Measurements from ENCODE around the gene SPOCK2. TPM values are rescaled to one million over a fixed set of nuclear protein-coding genes. Genes with fewer than 3 reads are reported as not detected.

The SPOCK2 gene
- total and polyA plus RNA-seq, 2 of the 13 experiments (the other 11 are each of a cell fraction or from before 2014, with no cell fraction given), result 8.6 to 30.6 TPM

DNA sequence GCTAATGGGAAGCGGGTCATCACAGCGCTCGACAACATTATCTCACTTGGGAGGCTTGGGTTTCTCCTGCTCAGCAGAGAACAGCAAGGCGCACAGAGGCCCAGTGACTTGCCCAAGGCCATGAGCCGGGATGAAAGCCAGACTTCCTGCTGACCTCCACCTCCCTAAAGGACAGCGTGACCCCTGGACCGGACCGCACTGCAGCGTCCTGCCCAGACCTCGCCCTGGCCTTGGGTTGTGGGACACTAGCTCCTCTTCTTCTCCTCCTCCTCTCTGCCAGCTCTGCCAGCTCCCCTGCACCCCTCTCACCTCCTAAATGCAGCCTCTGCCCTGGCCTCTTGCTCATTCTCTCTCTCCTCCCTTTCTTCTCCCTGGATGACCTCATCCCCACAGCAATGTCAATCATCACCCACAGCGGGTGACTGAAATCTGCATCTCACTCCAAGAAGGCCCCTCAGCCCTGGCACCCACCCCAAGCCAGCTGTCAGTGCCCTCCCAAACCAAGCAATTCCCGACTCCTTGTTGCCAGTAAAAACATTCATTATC, 19.4 kb downstream of the SPOCK2 start (continued):
- peak; percentile 65 for TF ChIP-seq FOSL2 (CRISPR knock-in tag; IDR thresholded peaks at IDR 0.05)
- TF ChIP-seq PRMT3 (CRISPR knock-in tag; IDR thresholded peaks at IDR 0.05; ENCODE audit: borderline replicate concordance, low read depth), result no peak
- no peak for TF ChIP-seq ZNF510 (CRISPR knock-in tag; IDR thresholded peaks at IDR 0.05; ENCODE audit: low read depth)
- TF ChIP-seq, protein P1, sequence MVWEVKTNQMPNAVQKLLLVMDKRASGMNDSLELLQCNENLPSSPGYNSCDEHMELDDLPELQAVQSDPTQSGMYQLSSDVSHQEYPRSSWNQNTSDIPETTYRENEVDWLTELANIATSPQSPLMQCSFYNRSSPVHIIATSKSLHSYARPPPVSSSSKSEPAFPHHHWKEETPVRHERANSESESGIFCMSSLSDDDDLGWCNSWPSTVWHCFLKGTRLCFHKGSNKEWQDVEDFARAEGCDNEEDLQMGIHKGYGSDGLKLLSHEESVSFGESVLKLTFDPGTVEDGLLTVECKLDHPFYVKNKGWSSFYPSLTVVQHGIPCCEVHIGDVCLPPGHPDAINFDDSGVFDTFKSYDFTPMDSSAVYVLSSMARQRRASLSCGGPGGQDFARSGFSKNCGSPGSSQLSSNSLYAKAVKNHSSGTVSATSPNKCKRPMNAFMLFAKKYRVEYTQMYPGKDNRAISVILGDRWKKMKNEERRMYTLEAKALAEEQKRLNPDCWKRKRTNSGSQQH (CRISPR knock-in tag; IDR thresholded peaks at IDR 0.05; ENCODE audit: low read depth), result no peak
- peak; percentile 40; the same call in 1 of the 2 replicates for TF ChIP-seq REPIN1 (CRISPR knock-in tag; IDR thresholded peaks at IDR 0.05; ENCODE audit: borderline replicate concordance, low read depth)
- TF ChIP-seq ZNF253 (CRISPR knock-in tag; IDR thresholded peaks at IDR 0.05; ENCODE audit: borderline replicate concordance), result no peak
- TF ChIP-seq ZMYM4 (CRISPR knock-in tag; IDR thresholded peaks at IDR 0.05), result peak; percentile 69; the same call in 1 of the 2 replicates
- TF ChIP-seq MEIS1 (CRISPR knock-in tag; IDR thresholded peaks at IDR 0.05; ENCODE audit: borderline replicate concordance), result peak; percentile 73; the same call in 1 of the 2 replicates
- TF ChIP-seq, protein P2, sequence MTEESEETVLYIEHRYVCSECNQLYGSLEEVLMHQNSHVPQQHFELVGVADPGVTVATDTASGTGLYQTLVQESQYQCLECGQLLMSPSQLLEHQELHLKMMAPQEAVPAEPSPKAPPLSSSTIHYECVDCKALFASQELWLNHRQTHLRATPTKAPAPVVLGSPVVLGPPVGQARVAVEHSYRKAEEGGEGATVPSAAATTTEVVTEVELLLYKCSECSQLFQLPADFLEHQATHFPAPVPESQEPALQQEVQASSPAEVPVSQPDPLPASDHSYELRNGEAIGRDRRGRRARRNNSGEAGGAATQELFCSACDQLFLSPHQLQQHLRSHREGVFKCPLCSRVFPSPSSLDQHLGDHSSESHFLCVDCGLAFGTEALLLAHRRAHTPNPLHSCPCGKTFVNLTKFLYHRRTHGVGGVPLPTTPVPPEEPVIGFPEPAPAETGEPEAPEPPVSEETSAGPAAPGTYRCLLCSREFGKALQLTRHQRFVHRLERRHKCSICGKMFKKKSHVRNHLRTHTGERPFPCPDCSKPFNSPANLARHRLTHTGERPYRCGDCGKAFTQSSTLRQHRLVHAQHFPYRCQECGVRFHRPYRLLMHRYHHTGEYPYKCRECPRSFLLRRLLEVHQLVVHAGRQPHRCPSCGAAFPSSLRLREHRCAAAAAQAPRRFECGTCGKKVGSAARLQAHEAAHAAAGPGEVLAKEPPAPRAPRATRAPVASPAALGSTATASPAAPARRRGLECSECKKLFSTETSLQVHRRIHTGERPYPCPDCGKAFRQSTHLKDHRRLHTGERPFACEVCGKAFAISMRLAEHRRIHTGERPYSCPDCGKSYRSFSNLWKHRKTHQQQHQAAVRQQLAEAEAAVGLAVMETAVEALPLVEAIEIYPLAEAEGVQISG (CRISPR knock-in tag; IDR thresholded peaks at IDR 0.05), result peak; percentile 34; the same call in 1 of the 2 replicates
- TF ChIP-seq ZNF292 (CRISPR knock-in tag; IDR thresholded peaks at IDR 0.05; ENCODE audit: borderline replicate concordance, low read depth), result peak; percentile 83; the same call in 1 of the 2 replicates
- TF ChIP-seq, protein P3, sequence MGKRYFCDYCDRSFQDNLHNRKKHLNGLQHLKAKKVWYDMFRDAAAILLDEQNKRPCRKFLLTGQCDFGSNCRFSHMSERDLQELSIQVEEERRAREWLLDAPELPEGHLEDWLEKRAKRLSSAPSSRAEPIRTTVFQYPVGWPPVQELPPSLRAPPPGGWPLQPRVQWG (CRISPR knock-in tag; IDR thresholded peaks at IDR 0.05; ENCODE audit: borderline replicate concordance, low read depth), result no peak
- no peak for TF ChIP-seq ZNF607 (CRISPR knock-in tag; IDR thresholded peaks at IDR 0.05; ENCODE audit: borderline replicate concordance)
- peak; percentile 76 for TF ChIP-seq ZNF768 (CRISPR knock-in tag; IDR thresholded peaks at IDR 0.05)
- no peak for TF ChIP-seq CREB1 (IDR thresholded peaks at IDR 0.05)
- TF ChIP-seq CREB1 (CRISPR knock-in tag; IDR thresholded peaks at IDR 0.05), result no peak
- TF ChIP-seq U2AF1 (optimal IDR thresholded peaks at IDR 0.05; ENCODE audit: low read depth, low read length), result peak; percentile 36
- TF ChIP-seq, protein P4, sequence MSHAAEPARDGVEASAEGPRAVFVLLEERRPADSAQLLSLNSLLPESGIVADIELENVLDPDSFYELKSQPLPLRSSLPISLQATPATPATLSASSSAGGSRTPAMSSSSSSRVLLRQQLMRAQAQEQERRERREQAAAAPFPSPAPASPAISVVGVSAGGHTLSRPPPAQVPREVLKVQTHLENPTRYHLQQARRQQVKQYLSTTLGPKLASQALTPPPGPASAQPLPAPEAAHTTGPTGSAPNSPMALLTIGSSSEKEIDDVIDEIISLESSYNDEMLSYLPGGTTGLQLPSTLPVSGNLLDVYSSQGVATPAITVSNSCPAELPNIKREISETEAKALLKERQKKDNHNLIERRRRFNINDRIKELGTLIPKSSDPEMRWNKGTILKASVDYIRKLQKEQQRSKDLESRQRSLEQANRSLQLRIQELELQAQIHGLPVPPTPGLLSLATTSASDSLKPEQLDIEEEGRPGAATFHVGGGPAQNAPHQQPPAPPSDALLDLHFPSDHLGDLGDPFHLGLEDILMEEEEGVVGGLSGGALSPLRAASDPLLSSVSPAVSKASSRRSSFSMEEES (CRISPR knock-in tag; IDR thresholded peaks at IDR 0.05), result peak; percentile 64
- no peak for TF ChIP-seq SOX13 (IDR thresholded peaks at IDR 0.05)
- TF ChIP-seq SOX13 (CRISPR knock-in tag; conservative IDR thresholded peaks at IDR 0.05 in 1 of 2, IDR thresholded peaks at IDR 0.05 in 1 of 2), result peak in 1 of 2 experiments; percentile 69; a peak in 2 of 4 replicates

All from HepG2 (cell line).